ENCODE results near the gene FAM177A1. TPM values are rescaled to one million over a fixed set of nuclear protein-coding genes. Genes with fewer than 3 reads are reported as not detected.

Gene FAM177A1
- total and polyA plus RNA-seq, 12 donors: 12.6 to 85.9 (median 44.7) TPM

DNA sequence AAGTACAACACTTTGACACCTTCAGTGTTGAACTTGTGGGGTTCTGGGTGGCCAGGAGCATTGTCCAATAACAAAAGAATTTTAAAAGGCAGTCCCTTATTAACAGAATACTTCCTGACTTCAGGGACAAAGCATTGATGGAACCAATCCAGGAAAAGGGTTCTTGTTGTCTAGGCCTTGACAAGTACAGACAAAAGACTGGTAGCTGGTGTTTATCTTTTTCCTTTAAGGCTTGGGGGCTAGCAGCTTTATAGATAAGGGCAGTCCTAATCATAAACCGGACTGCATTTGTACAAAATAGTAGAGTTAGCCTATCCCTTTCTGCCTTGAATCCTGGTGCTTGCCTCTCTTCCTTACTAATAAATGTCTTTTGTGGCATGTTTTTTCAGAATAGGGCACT lies 27.4 kb downstream of the FAM177A1 start:
- TF ChIP-seq, protein P1, sequence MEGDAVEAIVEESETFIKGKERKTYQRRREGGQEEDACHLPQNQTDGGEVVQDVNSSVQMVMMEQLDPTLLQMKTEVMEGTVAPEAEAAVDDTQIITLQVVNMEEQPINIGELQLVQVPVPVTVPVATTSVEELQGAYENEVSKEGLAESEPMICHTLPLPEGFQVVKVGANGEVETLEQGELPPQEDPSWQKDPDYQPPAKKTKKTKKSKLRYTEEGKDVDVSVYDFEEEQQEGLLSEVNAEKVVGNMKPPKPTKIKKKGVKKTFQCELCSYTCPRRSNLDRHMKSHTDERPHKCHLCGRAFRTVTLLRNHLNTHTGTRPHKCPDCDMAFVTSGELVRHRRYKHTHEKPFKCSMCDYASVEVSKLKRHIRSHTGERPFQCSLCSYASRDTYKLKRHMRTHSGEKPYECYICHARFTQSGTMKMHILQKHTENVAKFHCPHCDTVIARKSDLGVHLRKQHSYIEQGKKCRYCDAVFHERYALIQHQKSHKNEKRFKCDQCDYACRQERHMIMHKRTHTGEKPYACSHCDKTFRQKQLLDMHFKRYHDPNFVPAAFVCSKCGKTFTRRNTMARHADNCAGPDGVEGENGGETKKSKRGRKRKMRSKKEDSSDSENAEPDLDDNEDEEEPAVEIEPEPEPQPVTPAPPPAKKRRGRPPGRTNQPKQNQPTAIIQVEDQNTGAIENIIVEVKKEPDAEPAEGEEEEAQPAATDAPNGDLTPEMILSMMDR (IDR thresholded peaks at IDR 0.05): no peak
- no peak for TF ChIP-seq POLR2A (IDR thresholded peaks at IDR 0.05)
- Histone ChIP-seq H3K27me3 (no peaks in the 10 kb centered on the region), H3K4me3 (no peak overlapping the region), H3K4me1 (replicated peaks in 1 of 2) (no peaks in the 10 kb centered on the region), H3K36me3 (replicated peaks in 1 of 2) (peaks cover 0 to 22% of the 10 kb centered on the region in 2 donors), H3K27ac (no peak overlapping the region), H3K9me3 (replicated peaks in 1 of 3) (no peaks in the 10 kb centered on the region)
- no peak for DNase-seq
- WGBS, 4 donors: 36 to 67% (median 57%) methylated on average over 1 of the region's 1 CpG
- intact Hi-C loops (cut with DNase I): no loop called here

DNA sequence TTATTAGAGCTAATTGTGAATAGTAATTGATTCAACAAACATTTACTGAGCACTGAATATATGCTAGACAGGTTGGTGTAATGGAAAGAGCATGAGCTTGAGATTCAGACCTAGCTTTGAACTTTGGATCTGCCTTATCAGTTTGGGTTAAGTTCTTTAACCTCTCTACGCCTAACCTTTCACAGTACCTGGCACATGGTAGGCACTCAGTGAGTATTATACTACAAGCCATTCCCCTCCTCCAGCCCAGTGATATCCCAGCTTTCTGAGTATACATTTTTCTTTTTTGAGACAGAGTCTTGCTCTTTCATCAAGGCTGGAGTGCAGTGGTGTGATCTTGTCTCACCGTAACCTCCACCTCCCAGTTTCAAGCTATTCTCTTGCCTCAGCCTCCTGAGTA lies 32.0 kb downstream of the FAM177A1 start:
- TF ChIP-seq, protein P1 (IDR thresholded peaks at IDR 0.05): no peak
- no peak for TF ChIP-seq POLR2A (IDR thresholded peaks at IDR 0.05)
- H3K4me3 ChIP-seq: no peak overlapping the region
- no peaks in the 10 kb centered on the region for H3K4me1 ChIP-seq (replicated peaks in 1 of 2)
- intact Hi-C loops (cut with DNase I): no loop called here
- 96 to 98% (median 97%) methylated on average over 2 of the region's 2 CpGs for WGBS, 4 donors
- no peak for DNase-seq
- H3K9me3 ChIP-seq (replicated peaks in 1 of 3): no peaks in the 10 kb centered on the region
- no peaks in the 10 kb centered on the region for H3K27me3 ChIP-seq
- H3K27ac ChIP-seq: no peak overlapping the region
- peaks cover 0 to 47% of the 10 kb centered on the region in 2 donors for H3K36me3 ChIP-seq (replicated peaks in 1 of 2)

DNA sequence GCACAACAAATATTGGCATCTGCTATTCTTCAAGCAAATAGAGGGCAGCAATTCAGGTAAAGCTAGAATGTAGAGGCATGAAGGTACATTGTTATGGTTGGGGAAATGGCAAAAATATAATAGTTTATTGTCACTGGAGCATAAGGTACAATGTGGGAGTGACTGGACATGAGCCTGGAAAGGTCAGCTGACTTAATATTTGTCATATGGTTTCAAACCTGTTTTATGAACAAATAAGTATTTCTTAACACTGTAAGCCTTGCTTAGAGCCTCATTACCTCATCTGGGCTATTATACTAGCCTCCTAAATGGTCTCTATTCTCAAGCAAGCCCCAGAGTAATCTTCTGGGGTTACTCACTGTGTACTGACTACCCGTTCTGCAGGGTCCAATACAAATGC lies 33.7 kb downstream of the FAM177A1 start:
- DNase-seq: no peak
- H3K27ac ChIP-seq: no peak overlapping the region
- no peaks in the 10 kb centered on the region for H3K9me3 ChIP-seq (replicated peaks in 1 of 3)
- 82 to 97% (median 96%) methylated on average over 1 of the region's 1 CpG for WGBS, 4 donors
- peaks cover 0 to 59% of the 10 kb centered on the region in 2 donors for H3K36me3 ChIP-seq (replicated peaks in 1 of 2)
- no peaks in the 10 kb centered on the region for H3K27me3 ChIP-seq
- intact Hi-C loops (cut with DNase I): no loop called here
- H3K4me3 ChIP-seq: no peak overlapping the region
- H3K4me1 ChIP-seq (replicated peaks in 1 of 2): no peaks in the 10 kb centered on the region
- no peak for TF ChIP-seq POLR2A (IDR thresholded peaks at IDR 0.05)
- TF ChIP-seq, protein P1 (IDR thresholded peaks at IDR 0.05): no peak

DNA sequence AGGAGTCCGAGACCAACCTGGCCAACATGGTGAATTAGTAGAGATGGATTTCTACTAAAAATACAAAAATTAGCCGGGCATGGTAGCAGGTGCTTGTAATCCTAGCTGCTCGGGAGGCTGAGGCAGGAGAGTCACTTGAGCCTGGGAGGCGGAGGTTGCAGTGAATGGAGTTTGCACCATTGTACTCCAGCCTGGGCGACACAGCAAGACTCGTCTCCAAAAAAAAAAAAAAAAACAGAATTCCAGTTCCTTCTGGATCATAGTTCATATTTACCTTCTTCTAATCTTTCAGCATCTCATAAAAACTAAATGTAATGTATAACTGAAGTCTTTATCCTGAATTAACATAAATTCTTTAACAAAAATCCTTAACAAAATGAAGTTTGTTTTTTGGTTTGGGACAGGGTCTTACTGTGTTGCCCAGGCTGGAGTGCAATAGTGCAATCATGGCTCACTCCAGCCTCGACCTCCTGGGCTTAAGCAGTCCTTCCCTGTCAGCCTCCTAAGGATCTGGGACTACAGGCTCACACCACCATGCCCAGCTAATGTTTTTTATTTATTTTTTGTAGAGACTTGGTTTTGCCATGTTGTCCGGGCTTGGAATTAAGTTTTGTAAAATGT lies 37.6 kb downstream of the FAM177A1 start:
- no peak for DNase-seq
- WGBS, 4 donors: 94 to 97% (median 95%) methylated on average over 8 of the region's 8 CpGs
- intact Hi-C loops (cut with DNase I): no loop called here
- Histone ChIP-seq H3K4me1 (replicated peaks in 1 of 2) (no peaks in the 10 kb centered on the region), H3K27me3 (no peaks in the 10 kb centered on the region), H3K4me3 (no peak overlapping the region), H3K9me3 (replicated peaks in 1 of 3) (no peaks in the 10 kb centered on the region), H3K36me3 (replicated peaks in 1 of 2) (peaks cover 0 to 72% of the 10 kb centered on the region in 2 donors), H3K27ac (no peak overlapping the region)
- TF ChIP-seq, protein P1 (IDR thresholded peaks at IDR 0.05): no peak
- no peak for TF ChIP-seq POLR2A (IDR thresholded peaks at IDR 0.05)
